Loucy (cell line): Measurements from ENCODE around the gene LYRM4.

Source experiments
- EZH2phosphoT487 ChIP-seq: fragments of 200-600 bp; IDR thresholded peaks from 2 replicates; pipeline ENCODE4 v1.6.1; 2018; ENCODE audit warnings: antibody characterized with exemption, mild to moderate bottlenecking, moderate library complexity, borderline replicate concordance
- TF ChIP-seq, protein P1 (sequence below): fragments of 200-600 bp; sonication (generic); conservative IDR thresholded peaks from 2 replicates; pipeline ENCODE4 v1.5.1; 2014; ENCODE audit warnings: mild to moderate bottlenecking, antibody characterized with exemption, low read length

DNA sequence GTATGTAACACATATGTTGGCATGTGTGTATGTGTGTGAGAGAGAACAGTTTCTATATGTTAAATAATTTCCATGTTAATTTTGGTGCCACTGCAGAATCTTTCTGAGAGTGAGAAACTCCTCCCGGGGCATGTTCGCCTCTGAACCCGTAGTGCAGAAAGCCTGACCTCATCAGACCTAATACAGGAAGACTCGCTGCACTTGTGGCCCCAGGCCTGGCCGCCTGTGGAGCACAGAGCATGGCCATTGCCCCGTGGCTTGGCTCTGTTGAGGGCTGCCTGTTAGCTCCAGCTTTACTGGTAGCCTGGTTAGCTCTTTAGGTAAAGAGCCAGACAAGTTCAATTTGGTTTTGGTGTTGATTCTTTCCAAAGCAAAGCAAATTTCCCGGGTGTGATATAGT, 26.0 kb upstream of the LYRM4 start:
- TF ChIP-seq, protein P1, sequence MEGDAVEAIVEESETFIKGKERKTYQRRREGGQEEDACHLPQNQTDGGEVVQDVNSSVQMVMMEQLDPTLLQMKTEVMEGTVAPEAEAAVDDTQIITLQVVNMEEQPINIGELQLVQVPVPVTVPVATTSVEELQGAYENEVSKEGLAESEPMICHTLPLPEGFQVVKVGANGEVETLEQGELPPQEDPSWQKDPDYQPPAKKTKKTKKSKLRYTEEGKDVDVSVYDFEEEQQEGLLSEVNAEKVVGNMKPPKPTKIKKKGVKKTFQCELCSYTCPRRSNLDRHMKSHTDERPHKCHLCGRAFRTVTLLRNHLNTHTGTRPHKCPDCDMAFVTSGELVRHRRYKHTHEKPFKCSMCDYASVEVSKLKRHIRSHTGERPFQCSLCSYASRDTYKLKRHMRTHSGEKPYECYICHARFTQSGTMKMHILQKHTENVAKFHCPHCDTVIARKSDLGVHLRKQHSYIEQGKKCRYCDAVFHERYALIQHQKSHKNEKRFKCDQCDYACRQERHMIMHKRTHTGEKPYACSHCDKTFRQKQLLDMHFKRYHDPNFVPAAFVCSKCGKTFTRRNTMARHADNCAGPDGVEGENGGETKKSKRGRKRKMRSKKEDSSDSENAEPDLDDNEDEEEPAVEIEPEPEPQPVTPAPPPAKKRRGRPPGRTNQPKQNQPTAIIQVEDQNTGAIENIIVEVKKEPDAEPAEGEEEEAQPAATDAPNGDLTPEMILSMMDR = no peak
- no peak for TF ChIP-seq EZH2phosphoT487
